A549 (cell line): Measurements from ENCODE around the gene FSTL4.

Source experiments
- CHD4 ChIP-seq: fragments of 200-600 bp; sonication (generic); IDR thresholded peaks from 2 replicates; pipeline ENCODE4 v1.6.1; 2016; ENCODE audit warnings: antibody characterized with exemption, mild to moderate bottlenecking, borderline replicate concordance
- POLR2A ChIP-seq: IDR thresholded peaks from 2 replicates; pipeline ENCODE4 v1.6.1; 2012; ENCODE audit warnings: mild to moderate bottlenecking, low read length

GRCh38 chr5:133275631-133276030 is 336.7 kb downstream of the FSTL4 start:
- TF ChIP-seq POLR2A: no peak
- TF ChIP-seq CHD4: no peak
